Renal pelvis (tissue), 12 donors: ENCODE results near the gene SFT2D3. TPM values are rescaled to one million over a fixed set of nuclear protein-coding genes. Genes with fewer than 3 reads are reported as not detected.

ENCODE experiments used
- DNase-seq: peaks from one replicate; pipeline ENCODE4 v3.0.0-alpha.2; 2013
- long read RNA-seq, 16 experiments: transcript quantifications; one replicate each; lab custom pipeline, GENCODE V29; 2026
- polyA plus RNA-seq, 3 donors: library from polyadenylated mRNA; unstranded; fragments of 120-200 nt; gene quantifications; one replicate each; pipeline ENCODE4 v1.2.1, GENCODE V29; 2013; ENCODE audit not compliant: insufficient read length in 3 of 3

SFT2D3 gene, protein sequence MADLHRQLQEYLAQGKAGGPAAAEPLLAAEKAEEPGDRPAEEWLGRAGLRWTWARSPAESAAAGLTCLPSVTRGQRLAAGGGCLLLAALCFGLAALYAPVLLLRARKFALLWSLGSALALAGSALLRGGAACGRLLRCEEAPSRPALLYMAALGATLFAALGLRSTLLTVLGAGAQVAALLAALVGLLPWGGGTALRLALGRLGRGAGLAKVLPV
- not detected for polyA plus RNA-seq
- long read RNA-seq, donor 1, transcript SFT2D3-201 (1 exons, 3,735 nt) = major isoform, 40 of 40 reads
- long read RNA-seq, donor 1, partial matches to known transcripts = 0 of 40 reads
- long read RNA-seq, donor 1, other reads (novel, unspliced or antisense) = 0 of 40 reads
- long read RNA-seq, donor 2, transcript SFT2D3-201 (1 exons, 3,735 nt) = major isoform, 40 of 93 reads
- long read RNA-seq, donor 2, partial matches to known transcripts = 53 of 93 reads
- long read RNA-seq, donor 2, other reads (novel, unspliced or antisense) = 0 of 93 reads
- long read RNA-seq, donor 3, transcript SFT2D3-201 (1 exons, 3,735 nt) = major isoform, 37 of 37 reads
- long read RNA-seq, donor 3, partial matches to known transcripts = 0 of 37 reads
- long read RNA-seq, donor 3, other reads (novel, unspliced or antisense) = 0 of 37 reads
- long read RNA-seq, donor 4, transcript SFT2D3-201 (1 exons, 3,735 nt) = major isoform, 40 of 101 reads
- long read RNA-seq, donor 4, partial matches to known transcripts = 61 of 101 reads
- long read RNA-seq, donor 4, other reads (novel, unspliced or antisense) = 0 of 101 reads
- long read RNA-seq, donor 5, transcript SFT2D3-201 (1 exons, 3,735 nt) = major isoform, 17 of 26 reads
- long read RNA-seq, donor 5, partial matches to known transcripts = 9 of 26 reads
- long read RNA-seq, donor 5, other reads (novel, unspliced or antisense) = 0 of 26 reads
- long read RNA-seq, donor 6, transcript SFT2D3-201 (1 exons, 3,735 nt) = major isoform, 22 of 70 reads
- long read RNA-seq, donor 6, partial matches to known transcripts = 32 of 70 reads
- long read RNA-seq, donor 6, other reads (novel, unspliced or antisense) = 16 of 70 reads
- long read RNA-seq, donor 7, transcript SFT2D3-201 (1 exons, 3,735 nt) = major isoform, 43 of 100 reads
- long read RNA-seq, donor 7, partial matches to known transcripts = 57 of 100 reads
- long read RNA-seq, donor 7, other reads (novel, unspliced or antisense) = 0 of 100 reads
- long read RNA-seq, donor 8, transcript SFT2D3-201 (1 exons, 3,735 nt) = major isoform, 8 of 8 reads
- long read RNA-seq, donor 8, partial matches to known transcripts = 0 of 8 reads
- long read RNA-seq, donor 8, other reads (novel, unspliced or antisense) = 0 of 8 reads
- long read RNA-seq, donor 9, transcript SFT2D3-201 (1 exons, 3,735 nt) = major isoform, 54 of 54 reads
- long read RNA-seq, donor 9, partial matches to known transcripts = 0 of 54 reads
- long read RNA-seq, donor 9, other reads (novel, unspliced or antisense) = 0 of 54 reads
- long read RNA-seq, donor 10, transcript SFT2D3-201 (1 exons, 3,735 nt) = major isoform, 41 of 73 reads
- long read RNA-seq, donor 10, partial matches to known transcripts = 32 of 73 reads
- long read RNA-seq, donor 10, other reads (novel, unspliced or antisense) = 0 of 73 reads
- long read RNA-seq, donor 11, transcript SFT2D3-201 (1 exons, 3,735 nt) = major isoform, 27 of 32 reads
- long read RNA-seq, donor 11, partial matches to known transcripts = 5 of 32 reads
- long read RNA-seq, donor 11, other reads (novel, unspliced or antisense) = 0 of 32 reads
- long read RNA-seq, donor 12, transcript SFT2D3-201 (1 exons, 3,735 nt) = major isoform, 35 of 35 reads
- long read RNA-seq, donor 12, partial matches to known transcripts = 0 of 35 reads
- long read RNA-seq, donor 12, other reads (novel, unspliced or antisense) = 0 of 35 reads
- long read RNA-seq, donor 13, transcript SFT2D3-201 (1 exons, 3,735 nt) = major isoform, 37 of 37 reads
- long read RNA-seq, donor 13, partial matches to known transcripts = 0 of 37 reads
- long read RNA-seq, donor 13, other reads (novel, unspliced or antisense) = 0 of 37 reads
- long read RNA-seq, donor 14 = 0 reads
- long read RNA-seq, donor 15, transcript SFT2D3-201 (1 exons, 3,735 nt) = major isoform, 48 of 120 reads
- long read RNA-seq, donor 15, partial matches to known transcripts = 72 of 120 reads
- long read RNA-seq, donor 15, other reads (novel, unspliced or antisense) = 0 of 120 reads
- long read RNA-seq, donor 16, transcript SFT2D3-201 (1 exons, 3,735 nt) = major isoform, 41 of 41 reads
- long read RNA-seq, donor 16, partial matches to known transcripts = 0 of 41 reads
- long read RNA-seq, donor 16, other reads (novel, unspliced or antisense) = 0 of 41 reads

DNA sequence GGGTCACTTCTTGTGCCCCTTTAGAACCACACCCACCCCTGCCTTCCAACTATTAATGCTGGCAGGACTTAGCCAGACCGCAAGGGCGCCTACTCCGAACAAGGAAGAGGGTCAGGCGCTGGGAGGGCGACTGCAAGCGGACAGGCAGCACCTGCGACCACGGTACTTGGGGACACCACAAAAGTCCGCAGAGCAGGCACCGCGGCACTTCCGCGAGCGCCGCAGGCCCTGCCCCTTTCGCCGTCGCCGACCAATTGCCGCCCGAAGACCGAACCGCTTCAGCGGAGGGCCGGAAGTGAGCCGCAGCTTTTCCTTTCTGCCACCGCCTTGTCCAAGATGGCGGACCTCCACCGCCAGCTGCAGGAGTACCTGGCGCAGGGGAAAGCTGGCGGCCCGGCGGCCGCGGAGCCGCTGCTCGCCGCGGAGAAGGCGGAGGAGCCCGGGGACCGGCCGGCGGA, at the start of gene SFT2D3:
TSS of gene SFT2D3 (plus strand) at position 305 of the 458 bp plus-strand sequence. CDS start at position 337, 32 bp downstream.
- peak; percentile 91 for DNase-seq

DNA sequence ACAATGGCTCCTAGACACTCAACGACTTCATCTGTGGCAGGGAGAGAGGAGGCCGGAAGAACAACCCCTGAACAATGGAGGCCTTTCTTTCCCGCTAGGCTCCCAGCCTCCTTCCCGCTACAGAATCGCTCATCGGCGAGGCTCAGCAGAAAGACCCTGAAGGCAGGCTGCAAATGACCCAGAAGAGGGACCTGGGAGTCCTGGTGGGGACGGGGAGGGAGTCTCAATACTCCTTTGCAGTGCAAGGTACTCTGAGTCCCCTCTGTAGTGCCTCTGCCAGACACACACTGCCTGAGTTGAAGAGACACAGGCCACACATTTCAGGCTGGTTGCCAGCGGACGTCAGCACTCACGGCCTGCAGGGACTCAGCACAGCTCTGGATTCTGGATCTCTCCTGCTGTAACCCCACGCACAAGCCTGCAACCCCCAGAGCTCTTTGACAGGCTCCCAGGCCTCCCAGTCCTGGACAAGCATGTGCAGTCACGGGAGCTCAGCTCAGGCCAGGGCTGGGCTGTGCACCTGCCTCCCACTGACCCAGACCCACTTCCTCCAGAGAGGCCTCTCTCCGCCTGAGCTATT, 49.2 kb upstream of the SFT2D3 start:
- DNase-seq = no peak

DNA sequence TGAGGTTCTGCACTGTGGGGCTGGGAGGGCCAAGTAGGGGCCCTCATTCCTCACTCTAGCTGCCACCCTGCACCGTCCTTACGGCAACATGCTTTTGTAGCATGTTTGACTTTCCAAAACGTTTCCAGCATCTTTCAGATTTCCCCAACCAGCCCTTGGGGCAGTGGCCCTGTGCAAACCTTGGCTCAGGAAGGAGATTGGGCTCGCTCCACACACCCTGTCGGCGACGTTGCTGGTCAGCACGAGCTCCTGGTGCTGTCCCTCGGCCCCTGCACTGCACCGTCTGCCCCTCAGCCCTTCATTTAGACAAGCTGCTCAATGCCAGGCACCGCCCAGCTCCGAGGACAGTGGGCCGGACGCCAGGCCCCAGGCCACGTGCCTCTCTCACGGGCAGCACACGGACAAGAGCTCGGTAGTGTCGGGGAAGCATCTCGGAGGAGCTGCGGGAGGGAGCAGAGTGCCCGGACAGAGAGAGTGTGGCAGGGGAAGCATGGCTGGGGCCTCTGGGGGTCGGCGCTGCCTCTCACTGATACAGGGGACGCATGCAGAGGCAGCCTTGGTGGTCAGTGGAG, 48.4 kb upstream of the SFT2D3 start:
- DNase-seq = no peak

DNA sequence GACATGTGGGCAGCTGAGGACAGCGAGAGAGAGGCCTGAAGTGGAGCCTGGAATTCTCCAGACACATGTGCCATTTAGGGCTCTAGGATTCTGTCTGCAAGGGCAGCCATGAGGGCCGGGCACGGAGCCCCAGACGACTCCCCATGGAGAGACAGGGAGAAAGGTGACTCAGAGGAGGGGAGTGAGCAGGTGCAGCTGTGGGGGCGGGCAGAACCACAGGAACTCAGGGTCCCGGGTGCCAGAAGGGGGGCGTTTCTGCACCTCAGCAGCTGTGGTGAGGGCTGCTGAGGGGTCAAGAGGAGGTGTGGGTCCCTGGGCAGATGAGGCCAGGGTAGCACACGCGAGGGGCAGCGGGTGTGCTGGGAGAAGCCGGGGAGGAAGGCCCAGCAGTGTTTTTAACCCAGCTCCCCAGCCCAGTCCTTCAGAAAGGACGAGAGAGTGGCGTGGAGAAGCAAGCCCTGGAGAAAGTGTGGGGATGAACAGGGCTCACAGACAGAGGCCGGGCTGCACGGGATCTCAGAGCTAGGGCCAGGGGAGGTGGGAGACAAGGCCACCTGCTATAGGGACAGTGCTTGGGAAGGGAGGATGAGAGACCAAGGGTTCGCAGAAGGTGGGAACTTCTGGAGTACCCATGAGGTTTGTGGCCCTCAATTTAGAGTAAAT, 47.7 kb upstream of the SFT2D3 start:
- no peak for DNase-seq

DNA sequence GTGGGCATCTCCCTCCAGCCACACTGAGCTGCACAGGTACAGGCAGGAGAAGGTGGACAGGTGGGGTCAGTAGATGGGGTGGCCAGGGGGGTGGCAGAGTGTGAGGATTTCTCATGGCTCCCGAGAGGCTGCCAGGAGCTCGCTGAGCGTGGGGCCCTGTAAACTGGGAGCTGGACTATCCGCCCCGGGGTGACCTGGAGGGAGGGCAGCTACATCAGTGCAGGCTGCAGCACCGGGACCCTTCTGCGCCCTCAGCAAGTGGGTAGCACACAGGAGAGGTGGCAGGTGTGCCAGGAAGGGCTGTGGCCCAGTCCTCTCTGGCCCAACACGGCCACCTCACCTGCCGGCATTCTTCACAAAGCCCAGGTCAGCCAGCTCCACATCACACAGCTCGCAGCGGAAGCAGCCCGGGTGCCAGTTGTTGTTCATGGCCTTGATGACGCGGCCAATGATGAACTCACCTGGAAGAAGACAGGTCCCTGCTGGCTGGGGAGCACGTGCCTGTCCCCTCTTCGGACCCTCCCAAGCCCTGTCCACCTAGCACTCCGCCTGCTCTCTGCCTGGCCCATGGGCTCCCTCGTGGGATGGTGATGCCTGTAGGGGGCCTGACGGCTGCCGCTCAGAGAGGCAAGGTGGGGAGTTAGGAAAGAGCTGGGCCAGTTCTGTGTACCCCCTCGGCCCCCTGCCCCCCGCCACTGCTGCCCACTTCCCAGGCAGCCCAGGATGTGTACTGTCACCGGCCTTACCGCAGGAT, 47.0 kb upstream of the SFT2D3 start:
- DNase-seq = no peak

- no peak for DNase-seq
Measured at GRCh38 chr2:127654838-127655175, 46.5 kb upstream of the SFT2D3 start.

- no peak for DNase-seq
Measured at GRCh38 chr2:127655209-127656073, 45.9 kb upstream of the SFT2D3 start.

- no peak for DNase-seq
Measured at GRCh38 chr2:127656569-127657231, 44.6 kb upstream of the SFT2D3 start.

GRCh38 chr2:127657232-127657595, 44.1 kb upstream of the SFT2D3 start:
- DNase-seq = no peak

DNA sequence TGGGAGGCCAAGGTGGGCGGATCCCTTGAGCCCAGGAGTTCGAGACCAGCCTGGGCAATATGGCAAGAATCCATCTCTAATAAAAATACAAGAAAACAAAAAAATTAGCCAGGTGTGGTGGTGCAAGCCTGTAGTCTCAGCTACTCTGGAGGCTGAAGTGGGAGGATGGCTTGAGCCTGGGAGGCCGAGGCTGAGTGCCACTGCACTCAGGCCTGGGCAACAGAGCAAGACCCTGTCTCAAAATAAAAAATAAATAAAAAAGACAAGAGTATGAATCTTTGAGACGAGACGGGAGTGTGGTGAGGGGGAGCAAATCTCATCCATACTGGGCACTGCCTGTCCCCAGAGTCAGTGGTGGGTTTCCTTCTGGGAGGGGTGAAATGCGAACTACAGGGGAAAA, 43.2 kb upstream of the SFT2D3 start:
- DNase-seq = no peak

- no peak for DNase-seq
Measured at GRCh38 chr2:127658641-127659407, 42.5 kb upstream of the SFT2D3 start.

DNA sequence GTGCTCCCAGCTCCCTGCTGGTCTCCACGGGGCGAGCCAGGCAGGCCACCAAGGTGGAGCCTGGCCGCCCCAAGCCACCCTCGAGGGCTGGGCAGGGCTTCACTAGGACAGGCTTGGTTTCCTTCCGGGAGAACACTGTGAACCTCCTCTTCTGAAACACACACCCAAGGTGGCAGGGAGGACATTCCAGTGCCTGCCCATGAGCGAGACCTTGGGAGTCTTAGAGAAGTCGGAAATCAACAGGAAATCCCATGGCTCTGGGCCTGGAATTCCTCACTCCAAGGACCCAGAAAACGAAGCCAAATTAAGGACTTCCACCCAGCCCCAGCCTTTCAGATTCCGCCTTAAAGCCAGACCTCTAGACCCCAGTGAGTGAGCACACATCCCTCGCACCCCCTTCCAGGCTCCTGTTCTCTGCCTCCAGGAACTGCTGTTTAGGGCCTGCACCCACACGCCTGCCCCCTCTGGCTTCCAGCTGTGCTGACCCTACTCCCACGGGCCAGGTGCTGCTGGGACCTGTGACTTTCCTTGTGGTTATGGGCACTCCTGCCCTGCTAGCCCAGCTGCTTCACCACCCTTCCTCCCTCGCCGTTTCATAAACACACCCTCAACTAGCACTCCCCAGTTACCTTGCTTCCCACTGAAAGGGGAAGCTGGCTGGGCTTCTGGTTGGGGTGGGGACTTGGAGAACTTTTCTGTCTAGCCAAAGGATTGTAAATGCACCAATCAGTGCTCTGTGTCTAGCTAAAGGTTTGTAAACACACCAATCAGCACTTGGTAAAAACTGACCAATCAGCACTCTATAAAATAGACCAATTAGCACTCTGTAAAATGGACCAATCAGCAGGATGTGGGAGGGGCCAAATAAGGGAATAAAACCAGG, 41.6 kb upstream of the SFT2D3 start:
- DNase-seq = no peak

- DNase-seq = no peak
Measured at GRCh38 chr2:127660291-127660578, 41.1 kb upstream of the SFT2D3 start.

- no peak for DNase-seq
Measured at GRCh38 chr2:127661072-127661649, 40.1 kb upstream of the SFT2D3 start.
